SH-SY5Y (cell line): ENCODE results near the gene KCNJ3.

Experiments used
- GATA2 ChIP-seq: IDR thresholded peaks from 2 replicates; pipeline ENCODE4 v1.6.1; 2011; ENCODE audit warnings: mild to moderate bottlenecking, low read depth, low read length
- GATA3 ChIP-seq: IDR thresholded peaks from 2 replicates; pipeline ENCODE4 v1.6.1; 2011; ENCODE audit warnings: low read depth, mild to moderate bottlenecking, low read length, moderate library complexity

DNA sequence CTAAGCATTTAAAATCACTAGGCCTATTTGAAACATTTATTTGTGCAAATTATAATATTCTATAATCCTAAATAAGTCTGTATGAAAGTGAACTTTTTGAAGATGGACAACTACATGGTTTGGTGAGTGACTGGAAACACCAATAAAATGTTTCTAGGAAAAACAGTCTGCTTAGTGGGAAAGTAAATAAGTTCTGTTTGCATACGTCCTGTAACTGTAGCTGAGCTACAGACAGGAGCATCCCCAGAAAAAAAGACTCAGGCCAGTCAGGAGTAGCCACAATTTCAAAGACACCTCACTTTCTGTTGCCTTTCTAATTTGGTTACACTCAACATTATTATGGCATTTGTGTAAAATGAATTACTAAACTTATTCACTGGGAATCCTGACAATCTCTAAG is 28.4 kb upstream of the KCNJ3 start:
- TF ChIP-seq GATA2 (no peak), GATA3 (no peak)
